Measurements from ENCODE around the gene PYCR2. TPM values are rescaled to one million over a fixed set of nuclear protein-coding genes. Genes with fewer than 3 reads are reported as not detected.

Gene PYCR2
- total RNA-seq, 4 donors from 2014 or later = 33.5 to 52.6 (median 45.6) TPM

- no peak for DNase-seq (ENCODE audit: low spot score)
- TF ChIP-seq CTCF (IDR thresholded peaks at IDR 0.05) = no peak
- ATAC-seq (ENCODE audit: low FRiP score) = no peak
Measured at GRCh38 chr1:225949041-225949440, 25.0 kb upstream of the PYCR2 start.

GRCh38 chr1:225946803-225947202 is 22.8 kb upstream of the PYCR2 start:
- ATAC-seq (ENCODE audit: low FRiP score) (no peak), DNase-seq (ENCODE audit: low spot score) (no peak)
- no peak for TF ChIP-seq CTCF (IDR thresholded peaks at IDR 0.05)

GRCh38 chr1:225946082-225946620 is 22.1 kb upstream of the PYCR2 start:
- no peak for ATAC-seq (ENCODE audit: low FRiP score)
- TF ChIP-seq CTCF (IDR thresholded peaks at IDR 0.05) = no peak
- DNase-seq (ENCODE audit: low spot score) = no peak

- no peak for TF ChIP-seq CTCF (IDR thresholded peaks at IDR 0.05)
- ATAC-seq (ENCODE audit: low FRiP score) = no peak
- no peak for DNase-seq (ENCODE audit: low spot score)
Measured at GRCh38 chr1:225945564-225945963, 21.5 kb upstream of the PYCR2 start.

GRCh38 chr1:225944951-225945350 is 20.9 kb upstream of the PYCR2 start:
- no peak for DNase-seq (ENCODE audit: low spot score)
- no peak for TF ChIP-seq CTCF (IDR thresholded peaks at IDR 0.05)
- ATAC-seq (ENCODE audit: low FRiP score) = no peak

- DNase-seq (ENCODE audit: low spot score) (no peak), ATAC-seq (ENCODE audit: low FRiP score) (no peak)
- TF ChIP-seq CTCF (IDR thresholded peaks at IDR 0.05) = no peak
Measured at GRCh38 chr1:225944387-225944786, 20.3 kb upstream of the PYCR2 start.

- ATAC-seq (ENCODE audit: low FRiP score) (no peak), DNase-seq (ENCODE audit: low spot score) (no peak)
- TF ChIP-seq CTCF (IDR thresholded peaks at IDR 0.05) = no peak
Measured at GRCh38 chr1:225943582-225943981, 19.5 kb upstream of the PYCR2 start.

All from omental fat pad (tissue), 4 donors.